Measurements from ENCODE around the gene HEG1. TPM values are rescaled to one million over a fixed set of nuclear protein-coding genes. Genes with fewer than 3 reads are reported as not detected.
A peak's percentile ranks its signal among the peaks of the same experiment; 100 is the strongest.

Gene HEG1
- total RNA-seq, 1 experiment from 2014 or later = 1.2 TPM

- Histone ChIP-seq H3K9me2 (replicated peaks; ENCODE audit: low read length) (no peaks in the 10 kb centered on the region), H3K27ac (ENCODE audit: low read length) (peak overlapping the region; percentile 77), H3K9me3 (ENCODE audit: low read length) (no peaks in the 10 kb centered on the region), H3K27me3 (ENCODE audit: low read length) (no peaks in the 10 kb centered on the region), H3K9ac (ENCODE audit: low read length) (peak overlapping the region; percentile 32), H3K36me3 (ENCODE audit: low read depth, low read length) (no peaks in the 10 kb centered on the region), H2AFZ (ENCODE audit: low read length) (peak overlapping the region; percentile 29), H3K4me1 (ENCODE audit: insufficient read depth, low read length) (peaks cover 25% of the 10 kb centered on the region), H3K4me3 (ENCODE audit: low read length) (no peak overlapping the region), H3K79me2 (ENCODE audit: low read length) (no peaks in the 10 kb centered on the region), H3K4me2 (ENCODE audit: low read length) (peak overlapping the region; percentile 30), H3F3A (ENCODE audit: low read length, unreplicated experiment) (no peaks in the 10 kb centered on the region), H4K20me1 (ENCODE audit: low read length) (no peaks in the 10 kb centered on the region)
- POLR2A ChIA-PET (ENCODE audit: unreplicated experiment) = interaction anchor here (0.8 kb wide), 1 partner anchor 609 kb away, joined by 15 read pairs; the partner anchor contains the start of gene OSBPL11
- TF ChIP-seq EZH2 (IDR thresholded peaks at IDR 0.05; ENCODE audit: low read length, unreplicated experiment) (no peak), CTCF (conservative IDR thresholded peaks at IDR 0.05; ENCODE audit: low read depth, low read length) (peak; percentile 78), EZH2phosphoT487 (IDR thresholded peaks at IDR 0.05; ENCODE audit: borderline replicate concordance, low read length) (no peak)
- ATAC-seq = peak; percentile 73
- BruUV-seq (replicated peaks) = no TSS peak
- CTCF ChIA-PET = no interaction called here
- DNase-seq = peak; percentile 89
- intact Hi-C loops (cut with micrococcal nuclease) = loop anchor here (1.0 kb wide), 2 partner anchors 58 to 225 kb away; no protein-coding TSS in a partner anchor
These were observed 69.3 kb downstream of the HEG1 start for GRCh38 chr3:124986192-124987143.

DNA sequence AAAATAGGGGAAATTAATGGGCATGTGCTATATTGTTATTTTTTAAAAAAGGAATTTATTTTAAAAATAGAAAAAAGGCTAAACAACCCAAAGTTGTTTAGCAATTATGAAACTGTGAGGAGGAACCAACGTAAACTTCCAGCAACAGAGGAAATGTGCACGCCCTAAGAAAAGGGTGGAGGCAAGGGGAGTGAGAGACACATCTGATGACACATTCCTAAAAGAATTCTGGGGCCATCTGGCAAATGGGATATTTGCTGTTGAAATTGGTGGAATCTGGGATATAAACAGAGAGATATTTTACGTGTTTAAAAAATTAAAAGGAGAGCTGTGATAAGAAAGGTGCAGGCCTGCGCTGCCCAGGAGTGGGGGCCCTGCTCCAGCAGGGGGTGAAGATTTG is 70.4 kb downstream of the HEG1 start:
- Histone ChIP-seq H3K4me1 (ENCODE audit: insufficient read depth, low read length) (peaks cover 25% of the 10 kb centered on the region), H3K9me2 (replicated peaks; ENCODE audit: low read length) (no peaks in the 10 kb centered on the region), H3F3A (ENCODE audit: low read length, unreplicated experiment) (no peaks in the 10 kb centered on the region), H3K79me2 (ENCODE audit: low read length) (no peaks in the 10 kb centered on the region), H3K9ac (ENCODE audit: low read length) (peak overlapping the region; percentile 32; the same call in 1 of the 2 replicates), H2AFZ (ENCODE audit: low read length) (peak overlapping the region; percentile 2; the same call in 1 of the 2 replicates), H3K27ac (ENCODE audit: low read length) (peak overlapping the region; percentile 77), H3K4me3 (ENCODE audit: low read length) (no peak overlapping the region), H3K36me3 (ENCODE audit: low read depth, low read length) (no peaks in the 10 kb centered on the region), H3K4me2 (ENCODE audit: low read length) (peak overlapping the region; percentile 30), H3K9me3 (ENCODE audit: low read length) (no peaks in the 10 kb centered on the region), H4K20me1 (ENCODE audit: low read length) (no peaks in the 10 kb centered on the region), H3K27me3 (ENCODE audit: low read length) (no peaks in the 10 kb centered on the region)
- intact Hi-C loops (cut with micrococcal nuclease) = no loop called here
- TF ChIP-seq EZH2phosphoT487 (IDR thresholded peaks at IDR 0.05; ENCODE audit: borderline replicate concordance, low read length) (no peak), EZH2 (IDR thresholded peaks at IDR 0.05; ENCODE audit: low read length, unreplicated experiment) (no peak), CTCF (conservative IDR thresholded peaks at IDR 0.05; ENCODE audit: low read depth, low read length) (no peak)
- CTCF ChIA-PET = no interaction called here
- DNase-seq (peak; percentile 70), ATAC-seq (peak; percentile 75)
- POLR2A ChIA-PET (ENCODE audit: unreplicated experiment) = no interaction called here
- no TSS peak for BruUV-seq (replicated peaks)
